Adipocyte (in vitro differentiated cells): ENCODE results near the gene PPP1R2B.

Experiments used
- DNase-seq: peaks from one replicate; pipeline ENCODE4 v3.0.0-alpha.2; 2015; ENCODE audit warnings: low read depth
- H3K27me3 ChIP-seq: replicated peaks from 2 replicates; pipeline ENCODE4 v1.7.0; 2013; ENCODE audit warnings: mild to moderate bottlenecking, low read length, moderate library complexity; ENCODE audit not compliant: control insufficient read depth, insufficient read depth
- H3K36me3 ChIP-seq: 2 replicates; pipeline ENCODE4 v1.7.0; 2013; ENCODE audit warnings: low read length, mild to moderate bottlenecking, moderate library complexity; ENCODE audit not compliant: control insufficient read depth, insufficient read depth, severe bottlenecking
- H3K4me1 ChIP-seq: 2 replicates; pipeline ENCODE4 v1.7.0; 2013; ENCODE audit warnings: mild to moderate bottlenecking, low read length, moderate library complexity; ENCODE audit not compliant: control insufficient read depth, insufficient read depth
- H3K4me3 ChIP-seq: 2 replicates; pipeline ENCODE4 v1.7.0; 2013; ENCODE audit warnings: mild to moderate bottlenecking, low read length, moderate library complexity
- H3K9ac ChIP-seq: 2 replicates; pipeline ENCODE4 v1.7.0; 2013; ENCODE audit warnings: mild to moderate bottlenecking, low read length, moderate library complexity
- H3K9me3 ChIP-seq: 2 replicates; pipeline ENCODE4 v1.7.0; 2013; ENCODE audit warnings: mild to moderate bottlenecking, low read length, moderate library complexity; ENCODE audit not compliant: control insufficient read depth

Gene PPP1R2B

GRCh38 chr5:156850206-156850751 lies at the start of gene PPP1R2B:
PPP1R2B (plus strand) TSS chr5:156850295; CDS start chr5:156850563, 268 bp downstream.
- DNase-seq: no peak
- H3K9ac ChIP-seq: no peak within 1 kb of the TSS
- H3K9me3 ChIP-seq: peaks cover 25% of the 10 kb centered on the region
- no peaks in the 10 kb centered on the region for H3K4me1 ChIP-seq
- H3K27me3 ChIP-seq: peaks cover 4% of the 10 kb centered on the region
- H3K4me3 ChIP-seq: no peak within 1 kb of the TSS
- H3K36me3 ChIP-seq: no peaks in the 10 kb centered on the region

- H3K27me3 ChIP-seq: no peaks in the 10 kb centered on the region
- no peak overlapping the region for H3K9ac ChIP-seq
- H3K4me3 ChIP-seq: no peak overlapping the region
- no peaks in the 10 kb centered on the region for H3K4me1 ChIP-seq
- no peaks in the 10 kb centered on the region for H3K36me3 ChIP-seq
- no peak for DNase-seq
- H3K9me3 ChIP-seq: no peaks in the 10 kb centered on the region
Measured at GRCh38 chr5:156800929-156801328, 49.2 kb upstream of the PPP1R2B start.

GRCh38 chr5:156802501-156802900 lies 47.6 kb upstream of the PPP1R2B start:
- no peak overlapping the region for H3K9ac ChIP-seq
- H3K9me3 ChIP-seq: no peaks in the 10 kb centered on the region

GRCh38 chr5:156803404-156803803 lies 46.7 kb upstream of the PPP1R2B start:
- no peak overlapping the region for H3K9ac ChIP-seq
- H3K4me1 ChIP-seq: no peaks in the 10 kb centered on the region
- DNase-seq: no peak
- H3K36me3 ChIP-seq: no peaks in the 10 kb centered on the region
- H3K9me3 ChIP-seq: no peaks in the 10 kb centered on the region
- H3K4me3 ChIP-seq: no peak overlapping the region
- no peaks in the 10 kb centered on the region for H3K27me3 ChIP-seq

More at GRCh38 chr5:156802501-156802900, 47.6 kb upstream of the PPP1R2B start:
- no peaks in the 10 kb centered on the region for H3K36me3 ChIP-seq
- no peak overlapping the region for H3K4me3 ChIP-seq
- no peaks in the 10 kb centered on the region for H3K27me3 ChIP-seq
- no peak for DNase-seq
- no peaks in the 10 kb centered on the region for H3K4me1 ChIP-seq

GRCh38 chr5:156812959-156813358 lies 37.1 kb upstream of the PPP1R2B start:
- Histone ChIP-seq H3K9me3 (peaks cover 3% of the 10 kb centered on the region), H3K4me3 (no peak overlapping the region), H3K4me1 (no peaks in the 10 kb centered on the region), H3K27me3 (no peaks in the 10 kb centered on the region), H3K9ac (no peak overlapping the region), H3K36me3 (no peaks in the 10 kb centered on the region)
- DNase-seq: no peak

GRCh38 chr5:156815988-156816599 lies 34.0 kb upstream of the PPP1R2B start:
- Histone ChIP-seq H3K27me3 (no peaks in the 10 kb centered on the region), H3K36me3 (no peaks in the 10 kb centered on the region), H3K9me3 (peaks cover under 1% of the 10 kb centered on the region), H3K9ac (no peak overlapping the region), H3K4me1 (no peaks in the 10 kb centered on the region), H3K4me3 (no peak overlapping the region)
- peak; percentile 77 for DNase-seq

- no peaks in the 10 kb centered on the region for H3K36me3 ChIP-seq
- DNase-seq: no peak
- no peaks in the 10 kb centered on the region for H3K27me3 ChIP-seq
- no peak overlapping the region for H3K9ac ChIP-seq
- H3K9me3 ChIP-seq: no peaks in the 10 kb centered on the region
- H3K4me1 ChIP-seq: no peaks in the 10 kb centered on the region
- no peak overlapping the region for H3K4me3 ChIP-seq
Measured at GRCh38 chr5:156819537-156819936, 30.6 kb upstream of the PPP1R2B start.

- Histone ChIP-seq H3K9me3 (no peaks in the 10 kb centered on the region), H3K9ac (no peak overlapping the region), H3K27me3 (no peaks in the 10 kb centered on the region), H3K36me3 (no peaks in the 10 kb centered on the region), H3K4me3 (no peak overlapping the region), H3K4me1 (no peaks in the 10 kb centered on the region)
- no peak for DNase-seq
Measured at GRCh38 chr5:156819967-156820581, 30.0 kb upstream of the PPP1R2B start.

GRCh38 chr5:156824241-156824640 lies 25.9 kb upstream of the PPP1R2B start:
- Histone ChIP-seq H3K9me3 (no peaks in the 10 kb centered on the region), H3K36me3 (no peaks in the 10 kb centered on the region), H3K9ac (no peak overlapping the region), H3K4me1 (no peaks in the 10 kb centered on the region), H3K4me3 (no peak overlapping the region), H3K27me3 (no peaks in the 10 kb centered on the region)
- DNase-seq: no peak

GRCh38 chr5:156824800-156825199 lies 25.3 kb upstream of the PPP1R2B start:
- no peaks in the 10 kb centered on the region for H3K36me3 ChIP-seq
- no peaks in the 10 kb centered on the region for H3K27me3 ChIP-seq
- peak; percentile 81 for DNase-seq
- H3K9me3 ChIP-seq: no peaks in the 10 kb centered on the region
- H3K4me3 ChIP-seq: no peak overlapping the region
- H3K9ac ChIP-seq: no peak overlapping the region
- no peaks in the 10 kb centered on the region for H3K4me1 ChIP-seq

- no peaks in the 10 kb centered on the region for H3K4me1 ChIP-seq
- H3K36me3 ChIP-seq: no peaks in the 10 kb centered on the region
- H3K9me3 ChIP-seq: no peaks in the 10 kb centered on the region
- H3K9ac ChIP-seq: no peak overlapping the region
- H3K27me3 ChIP-seq: no peaks in the 10 kb centered on the region
- DNase-seq: no peak
- no peak overlapping the region for H3K4me3 ChIP-seq
Measured at GRCh38 chr5:156825688-156826087, 24.4 kb upstream of the PPP1R2B start.
